NCI-H2227 treated with DMSO at 0.1 percent for 48 hours (cell line): ENCODE measurements around the gene FNDC3A.

Source experiments
- DNase-seq: peaks from one replicate; lab custom pipeline; 2025; lab: John Stamatoyannopoulos, UW

Gene FNDC3A

GRCh38 chr13:48975856-48976575 lies at the start of gene FNDC3A:
Gene FNDC3A (plus strand): TSS chr13:48975912. CDS start chr13:49006191, 30,279 bp downstream.
- DNase-seq: peak; percentile 84

- DNase-seq: no peak
Measured at GRCh38 chr13:48928757-48929430, 46.8 kb upstream of the FNDC3A start.

- no peak for DNase-seq
Measured at GRCh38 chr13:48930918-48931317, 44.8 kb upstream of the FNDC3A start.

- DNase-seq: no peak
Measured at GRCh38 chr13:48938308-48938943, 37.3 kb upstream of the FNDC3A start.

- DNase-seq: no peak
Measured at GRCh38 chr13:48939728-48940127, 36.0 kb upstream of the FNDC3A start.

GRCh38 chr13:48942131-48942530 lies 33.6 kb upstream of the FNDC3A start:
- no peak for DNase-seq

GRCh38 chr13:48944221-48944620 lies 31.5 kb upstream of the FNDC3A start:
- no peak for DNase-seq

GRCh38 chr13:48945626-48946025 lies 30.1 kb upstream of the FNDC3A start:
- DNase-seq: no peak

- DNase-seq: no peak
Measured at GRCh38 chr13:48946163-48946562, 29.5 kb upstream of the FNDC3A start.

- DNase-seq: no peak
Measured at GRCh38 chr13:48949566-48950500, 25.9 kb upstream of the FNDC3A start.

- no peak for DNase-seq
Measured at GRCh38 chr13:48950501-48950875, 25.2 kb upstream of the FNDC3A start.

- no peak for DNase-seq
Measured at GRCh38 chr13:48954081-48954480, 21.6 kb upstream of the FNDC3A start.

- DNase-seq: no peak
Measured at GRCh38 chr13:48955536-48955935, 20.2 kb upstream of the FNDC3A start.

GRCh38 chr13:48961379-48961778 lies 14.3 kb upstream of the FNDC3A start:
- DNase-seq: no peak

- no peak for DNase-seq
Measured at GRCh38 chr13:48962281-48962680, 13.4 kb upstream of the FNDC3A start.

- no peak for DNase-seq
Measured at GRCh38 chr13:48965736-48966135, 10.0 kb upstream of the FNDC3A start.

GRCh38 chr13:48969685-48970084 lies 6.0 kb upstream of the FNDC3A start:
- no peak for DNase-seq

- no peak for DNase-seq
Measured at GRCh38 chr13:48973845-48974431, 1.8 kb upstream of the FNDC3A start.

GRCh38 chr13:48975101-48975855 lies 434 bp upstream of the FNDC3A start:
- DNase-seq: peak; percentile 66

GRCh38 chr13:48976576-48977285 lies 1.0 kb downstream of the FNDC3A start:
- DNase-seq: no peak
